SK-N-MC (cell line): ENCODE measurements around the gene TBC1D1.

Source experiments
- EZH2 ChIP-seq: fragments of 200-600 bp; sonication (generic); IDR thresholded peaks from one replicate; pipeline ENCODE4 v1.6.1; 2017; ENCODE audit warnings: antibody characterized with exemption
- POLR2AphosphoS5 ChIP-seq: IDR thresholded peaks from 2 replicates; pipeline ENCODE4 v1.6.1; 2012; ENCODE audit warnings: mild to moderate bottlenecking, low read depth, low read length, borderline replicate concordance

- TF ChIP-seq EZH2 (no peak), POLR2AphosphoS5 (no peak)
Measured at GRCh38 chr4:37860266-37860665, 30.6 kb upstream of the TBC1D1 start.
